ENCODE data around the gene HERPUD2. TPM values are rescaled to one million over a fixed set of nuclear protein-coding genes. Genes with fewer than 3 reads are reported as not detected.
A peak's percentile ranks its signal among the peaks of the same experiment; 100 is the strongest.

The HERPUD2 gene
- total RNA-seq, 1 donor from 2014 or later = 45.2 TPM

DNA sequence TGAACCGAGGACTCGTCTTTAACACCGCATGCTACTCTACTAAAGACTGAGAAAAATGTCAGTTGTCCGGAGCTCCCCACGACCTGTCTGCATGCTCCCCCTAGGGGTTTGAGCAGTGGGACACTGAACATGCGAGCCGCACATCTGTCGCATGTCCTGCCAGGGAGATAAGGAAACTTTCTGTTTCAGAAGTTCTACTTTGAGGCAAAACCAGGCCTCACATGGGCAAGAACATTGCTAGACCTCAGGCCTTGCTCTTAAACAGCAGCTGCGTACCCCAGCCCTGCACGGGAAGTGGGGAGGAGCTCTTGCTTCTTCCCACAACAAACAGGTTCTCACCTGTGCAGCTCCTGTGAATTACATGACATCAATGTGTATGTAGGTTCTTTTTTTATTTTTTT, 30.3 kb upstream of the HERPUD2 start:
- Histone ChIP-seq H3K36me3 (no peaks in the 10 kb centered on the region), H3K4me3 (no peak overlapping the region), H3K27ac (no peak overlapping the region), H3K27me3 (no peaks in the 10 kb centered on the region), H3K4me1 (peaks cover 13% of the 10 kb centered on the region), H3K9me3 (no peaks in the 10 kb centered on the region)
- DNase-seq (ENCODE audit: extremely low spot score in 2 of 2) = no peak
- peak in 1 of 2 donors; percentile 16 for TF ChIP-seq POLR2AphosphoS5 (IDR thresholded peaks at IDR 0.05; ENCODE audit: insufficient read depth in 1 of 2, low read depth in 1 of 2)
- TF ChIP-seq, protein P1, sequence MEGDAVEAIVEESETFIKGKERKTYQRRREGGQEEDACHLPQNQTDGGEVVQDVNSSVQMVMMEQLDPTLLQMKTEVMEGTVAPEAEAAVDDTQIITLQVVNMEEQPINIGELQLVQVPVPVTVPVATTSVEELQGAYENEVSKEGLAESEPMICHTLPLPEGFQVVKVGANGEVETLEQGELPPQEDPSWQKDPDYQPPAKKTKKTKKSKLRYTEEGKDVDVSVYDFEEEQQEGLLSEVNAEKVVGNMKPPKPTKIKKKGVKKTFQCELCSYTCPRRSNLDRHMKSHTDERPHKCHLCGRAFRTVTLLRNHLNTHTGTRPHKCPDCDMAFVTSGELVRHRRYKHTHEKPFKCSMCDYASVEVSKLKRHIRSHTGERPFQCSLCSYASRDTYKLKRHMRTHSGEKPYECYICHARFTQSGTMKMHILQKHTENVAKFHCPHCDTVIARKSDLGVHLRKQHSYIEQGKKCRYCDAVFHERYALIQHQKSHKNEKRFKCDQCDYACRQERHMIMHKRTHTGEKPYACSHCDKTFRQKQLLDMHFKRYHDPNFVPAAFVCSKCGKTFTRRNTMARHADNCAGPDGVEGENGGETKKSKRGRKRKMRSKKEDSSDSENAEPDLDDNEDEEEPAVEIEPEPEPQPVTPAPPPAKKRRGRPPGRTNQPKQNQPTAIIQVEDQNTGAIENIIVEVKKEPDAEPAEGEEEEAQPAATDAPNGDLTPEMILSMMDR (IDR thresholded peaks at IDR 0.05) = no peak
- intact Hi-C loops (cut with DNase I) = no loop called here

DNA sequence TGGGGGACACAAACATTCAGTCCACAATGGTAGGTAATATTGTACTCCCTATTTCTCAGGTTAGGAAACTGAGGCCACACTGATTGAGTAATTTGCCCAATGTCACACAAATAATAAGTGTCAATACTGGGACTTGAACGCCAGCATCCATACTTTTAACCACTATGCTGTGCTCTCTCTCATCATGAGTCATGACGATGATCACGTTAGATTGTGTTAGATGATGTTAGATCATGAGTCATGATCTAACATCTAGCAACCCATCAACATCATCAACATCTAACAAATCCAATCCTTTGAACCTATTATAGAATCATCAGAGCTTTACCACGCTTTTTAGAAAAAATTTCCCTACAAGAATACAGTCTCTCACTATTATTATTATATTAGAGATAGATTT, 28.1 kb upstream of the HERPUD2 start:
- H3K27ac ChIP-seq = no peak overlapping the region
- H3K4me1 ChIP-seq = peaks cover under 1% of the 10 kb centered on the region
- no peaks in the 10 kb centered on the region for H3K9me3 ChIP-seq
- intact Hi-C loops (cut with DNase I) = no loop called here
- H3K27me3 ChIP-seq = no peaks in the 10 kb centered on the region
- no peak overlapping the region for H3K4me3 ChIP-seq
- no peaks in the 10 kb centered on the region for H3K36me3 ChIP-seq
- no peak for DNase-seq (ENCODE audit: extremely low spot score in 2 of 2)
- TF ChIP-seq, protein P1 (IDR thresholded peaks at IDR 0.05) = no peak
- TF ChIP-seq POLR2A (IDR thresholded peaks at IDR 0.05) = no peak

GRCh38 chr7:35722054-35722849, 27.3 kb upstream of the HERPUD2 start:
- intact Hi-C loops (cut with DNase I) = no loop called here

DNA sequence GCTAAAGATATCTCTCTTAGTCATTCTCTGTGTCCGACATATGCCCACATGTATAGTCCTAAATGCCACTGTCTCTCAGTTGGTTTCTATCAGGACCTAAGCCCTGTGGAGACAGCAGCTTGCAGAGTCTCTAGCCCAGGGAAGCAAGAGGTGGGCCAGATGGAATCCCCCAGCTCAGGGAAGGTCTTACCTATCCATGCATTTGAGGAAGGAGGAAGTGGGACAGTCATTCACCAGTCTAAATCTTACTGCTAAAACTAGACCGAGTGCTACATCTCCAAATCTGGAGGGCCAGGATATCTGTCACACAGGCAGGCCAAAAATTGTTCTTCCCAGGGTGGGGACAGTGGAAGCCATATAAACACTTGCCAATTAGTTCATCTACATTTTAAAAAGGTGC, 26.4 kb upstream of the HERPUD2 start:
- Histone ChIP-seq H3K27me3 (no peaks in the 10 kb centered on the region), H3K4me3 (no peak overlapping the region), H3K36me3 (no peaks in the 10 kb centered on the region), H3K27ac (no peak overlapping the region), H3K4me1 (peaks cover 8% of the 10 kb centered on the region), H3K9me3 (no peaks in the 10 kb centered on the region)
- no peak for DNase-seq (ENCODE audit: extremely low spot score in 2 of 2)
- no peak for TF ChIP-seq POLR2AphosphoS5 (IDR thresholded peaks at IDR 0.05; ENCODE audit: insufficient read depth in 1 of 2, low read depth in 1 of 2)
- TF ChIP-seq, protein P1 (IDR thresholded peaks at IDR 0.05) = no peak
- intact Hi-C loops (cut with DNase I) = no loop called here

More at GRCh38 chr7:35722054-35722849, 27.3 kb upstream of the HERPUD2 start:
- H3K9me3 ChIP-seq = no peaks in the 10 kb centered on the region
- TF ChIP-seq, protein P1 (IDR thresholded peaks at IDR 0.05) = no peak
- no peak overlapping the region for H3K4me3 ChIP-seq
- no peaks in the 10 kb centered on the region for H3K36me3 ChIP-seq
- no peak for DNase-seq (ENCODE audit: extremely low spot score in 2 of 2)
- no peak overlapping the region for H3K27ac ChIP-seq
- no peaks in the 10 kb centered on the region for H3K27me3 ChIP-seq
- no peaks in the 10 kb centered on the region for H3K4me1 ChIP-seq

- no peak for DNase-seq (ENCODE audit: extremely low spot score in 2 of 2)
- intact Hi-C loops (cut with DNase I) = no loop called here
- H3K4me3 ChIP-seq = no peak overlapping the region
- TF ChIP-seq POLR2A (IDR thresholded peaks at IDR 0.05) = no peak
- TF ChIP-seq, protein P1 (IDR thresholded peaks at IDR 0.05) = no peak
- TF ChIP-seq POLR2AphosphoS5 (IDR thresholded peaks at IDR 0.05; ENCODE audit: insufficient read depth in 1 of 2, low read depth in 1 of 2) = no peak
- no peaks in the 10 kb centered on the region for H3K36me3 ChIP-seq
- no peaks in the 10 kb centered on the region for H3K27me3 ChIP-seq
- H3K4me1 ChIP-seq = peaks cover 13% of the 10 kb centered on the region
- H3K9me3 ChIP-seq = no peaks in the 10 kb centered on the region
- no peak overlapping the region for H3K27ac ChIP-seq
Observed at GRCh38 chr7:35720849-35721248, 25.9 kb upstream of the HERPUD2 start.
